ENCODE data around the gene GHRH.

Gene GHRH, protein sequence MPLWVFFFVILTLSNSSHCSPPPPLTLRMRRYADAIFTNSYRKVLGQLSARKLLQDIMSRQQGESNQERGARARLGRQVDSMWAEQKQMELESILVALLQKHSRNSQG

GRCh38 chr20:37261714-37262113, at the start of gene GHRH:
Gene GHRH, minus strand, starts transcription at chr20:37261814. Its CDS starts 4,925 bp downstream, at chr20:37256889.
- no peak for DNase-seq

GRCh38 chr20:37310951-37311350, 49.3 kb upstream of the GHRH start:
- DNase-seq, result no peak

GRCh38 chr20:37309936-37310590, 48.4 kb upstream of the GHRH start:
- no peak for DNase-seq

- DNase-seq, result no peak
Observed at GRCh38 chr20:37309290-37309689, 47.7 kb upstream of the GHRH start.

DNA sequence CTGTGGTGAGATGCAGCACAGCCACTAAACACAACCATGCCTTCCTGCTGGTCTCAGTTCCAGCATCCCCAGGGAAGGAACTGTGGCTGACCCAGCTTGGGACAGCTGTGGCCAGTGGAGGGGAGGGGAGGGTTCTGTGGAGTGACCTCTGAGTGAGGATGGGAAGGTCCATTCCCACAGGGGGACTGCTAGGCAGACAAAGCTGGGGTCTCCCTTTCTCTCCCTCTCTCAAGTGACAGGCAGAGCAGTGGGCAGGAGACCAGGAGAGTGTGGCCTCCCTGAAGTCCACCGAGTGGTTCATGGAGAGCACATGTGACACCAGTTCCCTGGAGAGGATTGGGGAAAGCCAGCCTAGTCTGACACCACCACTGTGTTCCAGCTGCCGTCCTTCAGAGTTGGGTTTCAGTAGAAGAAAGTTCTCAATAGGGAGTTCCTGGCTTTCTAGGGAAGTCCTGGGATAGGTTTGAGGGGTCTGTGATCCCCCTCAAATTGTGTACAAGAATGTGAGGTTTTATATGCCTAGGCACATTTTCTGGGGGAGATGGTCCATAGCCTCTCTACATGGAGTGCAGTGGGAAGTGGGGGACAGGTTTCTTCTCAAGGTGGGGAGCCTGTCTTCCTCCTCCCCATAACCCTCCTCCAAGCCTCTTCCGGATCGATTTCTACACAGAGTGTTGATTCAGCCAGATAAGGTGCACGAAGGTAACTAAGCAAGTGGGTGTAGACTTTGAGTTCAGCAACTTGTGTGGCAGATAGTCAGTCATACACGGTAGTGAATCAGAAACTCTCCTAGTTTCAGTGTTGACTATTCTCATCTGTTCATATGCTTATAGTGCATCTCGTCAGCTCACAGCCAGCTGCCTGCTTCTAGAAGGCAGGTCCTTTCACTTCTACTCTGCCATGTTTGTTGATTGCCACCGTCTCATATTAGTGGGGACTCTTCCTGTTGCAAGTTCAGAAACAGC, 46.8 kb upstream of the GHRH start:
- DNase-seq, result no peak

DNA sequence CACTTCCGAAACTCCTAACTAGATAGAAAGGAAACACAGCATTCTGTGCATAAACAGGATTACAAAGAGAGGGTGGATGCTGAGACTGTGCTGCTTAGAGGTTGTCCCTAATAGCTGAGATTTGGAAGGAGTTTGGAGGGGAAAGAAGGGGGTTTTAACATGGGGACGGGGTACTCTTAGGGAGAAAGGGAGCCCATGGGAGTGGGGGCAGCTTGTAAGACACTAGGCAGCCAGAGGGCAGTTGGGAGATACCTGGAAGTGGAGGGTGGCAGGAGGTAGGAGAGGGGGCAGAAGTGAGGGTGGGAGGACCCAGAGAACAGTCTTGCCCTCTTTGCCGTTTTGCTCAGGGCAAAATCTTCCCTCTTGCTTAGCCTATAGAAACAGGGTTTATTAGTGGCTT, 44.2 kb upstream of the GHRH start:
- no peak for DNase-seq

DNA sequence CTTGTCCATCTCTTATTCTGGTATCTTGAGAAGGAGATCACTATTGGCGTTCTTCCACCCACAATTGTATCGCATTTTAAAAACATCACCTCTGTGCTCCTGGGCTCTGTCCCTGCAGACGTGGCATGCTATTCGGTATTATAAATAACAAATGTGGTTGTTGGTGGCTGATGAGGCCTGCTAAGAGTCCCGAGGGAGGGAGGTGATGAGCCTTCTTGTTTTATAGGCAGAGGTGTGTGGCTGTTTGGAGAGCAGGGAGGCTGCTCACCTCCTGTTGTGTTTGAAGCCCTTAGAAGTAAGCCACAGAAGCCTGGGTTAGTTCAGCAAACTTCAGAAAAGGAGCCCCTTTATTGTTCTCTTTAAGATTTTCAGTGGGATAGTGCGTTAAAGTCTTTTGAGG, 43.5 kb upstream of the GHRH start:
- no peak for DNase-seq

DNA sequence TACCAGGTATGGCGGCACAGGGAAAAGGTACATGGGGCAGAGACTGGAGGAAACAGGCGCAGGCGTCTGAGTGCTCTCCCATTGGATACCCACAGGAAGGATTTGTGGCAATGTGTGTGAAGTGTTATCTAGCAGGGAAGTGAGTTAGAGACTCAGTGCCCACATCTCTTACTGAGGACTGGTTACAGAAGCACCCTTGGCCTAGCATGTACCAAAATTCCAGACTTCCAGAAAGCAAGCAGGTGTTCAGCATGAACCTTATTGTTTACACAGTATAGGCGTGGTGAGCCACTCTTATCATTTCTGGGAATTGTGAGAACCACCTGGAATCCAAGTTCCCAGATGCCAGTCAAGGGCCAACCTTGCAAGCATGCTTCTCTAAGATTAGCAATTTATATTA, 42.0 kb upstream of the GHRH start:
- DNase-seq, result no peak

- no peak for DNase-seq
Observed at GRCh38 chr20:37302981-37303380, 41.4 kb upstream of the GHRH start.

- DNase-seq, result no peak
Observed at GRCh38 chr20:37301558-37301957, 39.9 kb upstream of the GHRH start.

GRCh38 chr20:37301120-37301519, 39.5 kb upstream of the GHRH start:
- no peak for DNase-seq

DNA sequence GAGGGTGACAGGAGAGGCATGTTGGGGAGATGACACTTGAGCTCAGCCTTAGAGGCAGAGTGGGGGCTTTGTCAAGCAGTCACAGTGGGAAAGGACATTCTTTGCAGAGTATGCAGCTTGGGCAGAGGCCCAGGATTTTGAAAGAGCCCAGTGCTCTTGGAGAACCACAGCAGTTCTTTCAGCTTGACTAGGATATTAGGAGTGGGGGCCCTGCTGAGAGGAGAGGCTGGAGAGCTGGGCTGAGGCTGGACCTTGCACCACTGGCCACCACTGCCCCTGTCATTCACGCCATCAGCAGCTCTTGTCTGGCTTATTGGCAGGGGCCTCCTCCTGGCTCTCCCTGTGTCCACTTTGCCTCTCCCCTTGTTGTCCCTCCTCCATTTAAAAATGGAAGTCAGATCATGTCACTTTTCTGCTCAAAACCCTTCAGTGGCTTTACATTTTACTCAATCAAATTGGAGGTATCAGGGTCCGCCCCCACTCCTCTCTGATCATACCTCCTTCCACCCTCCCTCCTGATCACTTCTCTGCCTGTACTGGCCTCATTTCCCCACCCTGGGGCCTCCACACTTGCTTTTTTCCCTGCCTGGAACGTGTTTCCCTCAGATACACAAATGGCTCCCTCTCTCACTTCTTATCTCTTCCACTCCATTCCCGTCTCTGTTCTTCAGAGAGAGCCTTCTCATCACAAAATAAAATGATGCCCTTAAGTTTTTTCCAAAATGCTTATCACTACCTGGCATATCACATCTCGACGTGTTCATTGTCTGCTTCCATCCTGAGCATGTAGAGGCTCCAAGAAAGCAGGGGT, 38.3 kb upstream of the GHRH start:
- no peak for DNase-seq

DNA sequence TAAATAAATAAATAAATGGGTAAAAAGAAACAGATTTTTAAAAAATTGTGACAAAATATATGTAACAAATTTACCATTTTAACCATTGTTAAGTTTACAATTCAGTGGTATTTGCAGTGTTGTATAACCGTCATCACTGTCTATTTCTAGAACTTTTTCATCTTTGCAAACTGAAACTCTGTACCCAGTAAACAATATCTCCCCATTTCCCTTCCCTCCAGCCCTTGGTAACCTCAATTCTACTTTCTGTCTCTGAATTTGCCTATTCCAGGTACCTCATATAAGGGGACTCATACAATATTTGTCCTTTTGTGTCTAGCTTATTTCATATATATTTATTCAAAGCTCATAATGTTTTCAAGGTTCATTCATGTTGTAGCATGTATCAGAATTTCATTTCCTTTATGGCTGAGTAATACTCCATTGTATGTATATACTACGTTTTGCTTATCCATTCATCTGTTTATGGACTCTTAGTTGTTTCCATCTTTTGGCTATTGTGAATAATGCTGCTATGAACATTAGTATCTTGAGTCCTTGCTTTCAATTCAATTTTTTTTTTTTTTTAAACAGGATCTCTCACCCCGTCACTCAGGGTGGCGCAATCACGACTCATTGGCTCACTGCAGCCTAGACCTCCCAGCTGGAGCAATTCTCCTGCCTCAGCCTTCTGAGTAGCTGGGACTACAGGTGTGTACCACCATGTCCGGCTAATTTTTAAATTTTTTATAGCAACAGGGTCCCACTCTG, 36.8 kb upstream of the GHRH start:
- DNase-seq, result no peak

- no peak for DNase-seq
Observed at GRCh38 chr20:37297066-37297736, 35.6 kb upstream of the GHRH start.

DNA sequence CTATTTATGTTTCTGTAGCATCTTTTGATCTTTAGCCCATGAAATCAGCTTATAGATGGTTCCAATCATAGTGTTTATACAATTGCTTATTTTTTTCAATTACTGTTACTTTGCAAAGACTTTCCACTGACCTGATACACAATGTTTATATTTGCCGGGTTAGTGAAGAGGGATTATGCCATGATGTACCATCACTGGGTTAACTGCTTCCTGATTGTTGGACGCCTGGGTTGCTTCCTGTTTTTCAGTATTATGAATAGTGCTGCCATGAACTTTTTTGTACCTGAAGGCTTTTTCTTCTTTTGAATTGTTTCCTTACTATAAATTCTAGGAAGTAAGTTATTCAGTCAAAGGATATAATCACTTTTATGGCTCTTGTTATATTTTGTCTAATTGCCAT, 34.8 kb upstream of the GHRH start:
- DNase-seq, result no peak

DNA sequence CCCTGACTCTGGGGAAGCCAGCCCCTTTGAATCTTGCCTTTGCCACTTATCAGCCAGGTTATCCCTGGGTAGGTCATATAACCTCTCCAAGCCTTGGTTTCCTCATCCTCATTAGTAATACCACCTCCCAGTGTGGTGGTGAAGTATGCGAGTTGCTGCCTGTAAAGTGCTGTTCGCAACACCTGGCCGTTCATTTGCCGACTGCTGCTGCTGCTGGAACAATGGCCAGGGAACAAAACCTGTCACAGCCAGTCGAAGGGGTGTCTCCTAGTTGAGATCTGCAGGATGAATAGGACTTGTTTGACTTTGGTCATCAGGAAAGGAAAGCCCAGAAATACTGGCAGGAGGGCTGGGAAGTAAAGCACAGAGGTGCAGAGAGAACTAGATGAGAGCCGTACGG, 34.0 kb upstream of the GHRH start:
- peak; percentile 91 for DNase-seq

DNA sequence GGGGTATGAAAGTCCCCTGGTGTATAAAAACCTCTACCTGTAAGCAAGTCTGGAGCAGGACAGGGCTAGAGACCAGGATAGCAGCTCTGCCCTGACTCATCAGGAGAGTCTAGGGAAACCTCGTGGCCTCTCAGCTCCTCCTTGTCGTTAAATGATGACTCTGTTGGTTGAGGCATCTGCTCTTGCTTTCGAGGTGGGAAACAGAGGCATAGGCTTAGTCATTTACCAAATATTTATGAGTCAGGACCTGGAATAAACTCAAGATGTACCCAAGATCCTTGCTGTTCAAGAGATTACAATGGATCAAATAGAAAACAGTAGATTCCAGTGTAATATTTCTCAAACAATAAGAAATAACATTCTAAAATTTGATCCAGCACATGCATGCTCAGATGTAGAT, 33.4 kb upstream of the GHRH start:
- DNase-seq, result peak; percentile 10

GRCh38 chr20:37294262-37294981, 32.8 kb upstream of the GHRH start:
- DNase-seq, result no peak

DNA sequence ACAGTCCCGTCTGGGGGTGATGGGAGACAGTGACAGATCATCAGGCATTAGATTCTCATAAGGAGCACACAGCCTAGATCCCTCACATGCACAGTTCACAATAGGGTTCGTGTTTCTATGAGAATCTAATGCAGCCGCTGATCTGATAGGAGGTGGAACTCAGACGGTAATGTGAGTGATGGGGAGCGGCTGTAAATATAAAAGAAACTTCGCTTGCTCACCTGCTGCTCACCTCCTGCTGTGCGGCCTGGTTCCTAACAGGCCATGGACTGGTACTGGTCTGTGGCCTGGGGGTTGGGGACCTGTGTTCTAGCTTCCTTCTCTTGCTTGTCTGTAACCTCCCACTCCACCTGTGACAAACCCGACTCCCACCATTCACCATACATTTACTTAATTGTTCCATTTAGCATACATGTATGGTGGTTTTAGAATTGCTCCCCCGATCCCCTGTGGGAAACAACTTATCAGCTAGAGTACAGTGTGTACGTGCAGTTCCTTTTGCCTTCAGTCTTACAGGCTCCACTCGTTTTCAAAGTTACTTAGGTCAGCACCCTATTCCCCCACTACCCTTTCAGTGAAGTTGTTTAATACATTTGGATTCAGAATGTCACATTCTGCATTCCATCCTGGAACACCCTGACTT, 31.8 kb upstream of the GHRH start:
- no peak for DNase-seq

DNA sequence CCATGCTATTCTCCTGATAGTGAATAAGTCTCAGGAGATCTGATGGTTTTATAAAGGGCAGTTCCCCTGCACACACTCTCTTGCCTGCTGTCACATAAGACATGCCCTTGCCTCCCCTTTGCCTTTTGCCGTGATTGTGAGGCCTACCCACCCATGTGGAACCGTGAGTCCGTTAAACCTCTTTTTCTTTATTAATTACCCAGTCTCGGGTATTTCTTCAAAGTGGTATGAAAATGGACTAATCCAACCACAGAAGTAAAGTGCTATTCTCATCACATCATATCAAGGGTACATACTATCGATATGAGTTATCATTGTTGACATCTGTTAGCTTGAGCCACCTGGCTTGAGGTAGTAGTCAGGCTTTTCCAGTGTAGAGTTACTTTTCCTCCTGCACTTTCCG, 30.1 kb upstream of the GHRH start:
- DNase-seq, result no peak
